Ectodermal cell (in vitro differentiated cells): Measurements from ENCODE around the gene OR2K2.
"Not testable (repeated sequence)": the region's sequence is repeated elsewhere in the genome, so short reads cannot be mapped to it uniquely, and the experiment has no call there.

ENCODE experiments used
- H3K27ac ChIP-seq: 2 replicates; pipeline ENCODE4 v1.7.0; 2013; ENCODE audit warnings: mild to moderate bottlenecking, low read depth, low read length; ENCODE audit not compliant: insufficient read depth, poor library complexity, severe bottlenecking
- H3K27me3 ChIP-seq: 2 replicates; pipeline ENCODE4 v1.7.0; 2013; ENCODE audit warnings: mild to moderate bottlenecking, low read length; ENCODE audit not compliant: insufficient read depth, control insufficient read depth, poor library complexity, severe bottlenecking
- H3K36me3 ChIP-seq: one replicate; pipeline ENCODE4 v1.7.0; 2013; ENCODE audit warnings: low read length; ENCODE audit not compliant: control insufficient read depth, insufficient read depth
- H3K4me1 ChIP-seq: one replicate; pipeline ENCODE4 v1.7.0; 2013; ENCODE audit warnings: low read length; ENCODE audit not compliant: control insufficient read depth, insufficient read depth
- H3K4me3 ChIP-seq: 2 replicates; pipeline ENCODE4 v1.7.0; 2013; ENCODE audit warnings: low read depth, low read length, control low read depth; ENCODE audit not compliant: insufficient read depth
- H3K9me3 ChIP-seq: 2 replicates; pipeline ENCODE4 v1.7.0; 2013; ENCODE audit warnings: mild to moderate bottlenecking, low read length, moderate library complexity; ENCODE audit not compliant: control insufficient read depth
- WGBS, 2 experiments: methylation state at CpG; one replicate each; pipeline ENCODE4 v1.1.7; 2013; ENCODE audit warnings: missing lambda C conversion rate in 2 of 2; 5-methylcytosine and 5-hydroxymethylcytosine counted together

OR2K2 gene

DNA sequence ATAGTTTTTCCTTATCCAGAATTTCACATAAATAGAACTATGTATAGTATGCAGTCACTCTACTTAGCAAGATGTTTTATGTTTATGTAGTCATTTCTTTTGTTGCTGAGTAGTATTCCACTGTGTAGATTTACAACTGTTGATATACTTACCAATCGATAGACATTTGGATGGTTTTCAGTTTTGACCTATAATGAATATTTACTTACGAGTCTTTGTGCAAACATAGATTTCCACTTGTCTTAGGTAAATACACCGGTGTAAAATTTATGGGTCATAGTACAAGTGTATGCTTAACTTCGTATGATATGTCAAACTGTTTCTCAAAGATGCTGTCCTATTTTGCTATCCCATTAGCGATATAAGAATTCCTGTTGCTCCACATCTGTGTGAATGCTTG lies 19.7 kb upstream of the OR2K2 start:
- no peak overlapping the region for H3K27ac ChIP-seq
- H3K4me3 ChIP-seq: no peak overlapping the region
- H3K4me1 ChIP-seq: no peaks in the 10 kb centered on the region
- H3K36me3 ChIP-seq: no peaks in the 10 kb centered on the region
- H3K27me3 ChIP-seq: no peaks in the 10 kb centered on the region
- WGBS, 2 experiments: 87 to 96% methylated on average over 5 of the region's 5 CpGs
- H3K9me3 ChIP-seq: no peaks in the 10 kb centered on the region

DNA sequence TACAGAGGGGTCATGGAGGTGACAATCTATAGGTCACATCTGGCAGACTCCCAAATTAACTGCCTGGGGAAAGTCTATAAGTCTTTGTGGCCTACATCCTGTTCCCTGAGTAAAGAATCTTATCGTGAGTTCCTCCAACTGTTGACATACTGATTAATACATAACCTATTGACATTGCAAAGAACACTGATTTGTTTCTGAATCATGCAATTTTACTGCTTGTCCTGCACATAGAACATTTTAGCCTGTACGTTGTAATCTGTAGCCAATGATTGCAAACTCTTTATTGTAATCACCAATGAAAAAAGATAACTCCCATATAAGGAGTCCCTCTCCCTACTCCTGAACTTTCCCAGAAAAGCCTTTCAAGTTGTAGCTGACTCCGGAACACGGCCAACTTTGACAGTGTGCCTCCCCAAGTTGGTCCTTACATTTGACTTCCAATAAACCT lies 18.8 kb upstream of the OR2K2 start:
- WGBS, 2 experiments: 83 to 87% methylated on average over 4 of the region's 4 CpGs
- no peaks in the 10 kb centered on the region for H3K9me3 ChIP-seq
- H3K4me1 ChIP-seq: no peaks in the 10 kb centered on the region
- H3K36me3 ChIP-seq: no peaks in the 10 kb centered on the region
- no peak overlapping the region for H3K4me3 ChIP-seq
- H3K27ac ChIP-seq: no peak overlapping the region
- no peaks in the 10 kb centered on the region for H3K27me3 ChIP-seq

DNA sequence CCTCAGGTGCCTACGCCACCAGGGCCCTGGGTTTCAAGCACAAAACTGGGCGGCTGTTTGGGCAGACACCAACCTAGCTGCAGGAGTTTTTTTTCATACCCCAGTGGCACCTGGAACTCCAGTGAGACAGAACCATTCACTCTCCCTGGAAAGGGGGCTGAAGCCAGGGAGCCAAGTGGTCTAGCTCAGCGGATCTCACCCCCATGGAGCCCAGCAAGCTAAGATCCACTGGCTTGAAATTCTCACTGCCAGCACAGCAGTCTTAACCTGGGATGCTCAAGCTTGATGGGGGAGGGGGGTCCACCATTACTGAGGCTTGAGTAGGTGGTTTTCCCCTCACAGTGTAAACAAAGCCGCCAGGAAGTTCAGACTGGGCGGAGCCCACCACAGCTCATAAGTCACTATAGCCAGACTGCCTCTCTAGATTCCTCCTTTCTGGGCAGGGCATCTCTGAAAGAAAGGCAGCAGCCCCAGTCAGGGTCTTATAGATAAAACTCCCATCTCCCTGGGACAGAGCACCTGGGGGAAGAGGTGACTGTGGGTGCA lies 4.4 kb upstream of the OR2K2 start:
- not testable (repeated sequence) for H3K27ac ChIP-seq, H3K4me3 ChIP-seq, H3K4me1 ChIP-seq, H3K27me3 ChIP-seq, H3K9me3 ChIP-seq, H3K36me3 ChIP-seq
- 88 to 89% methylated on average over 5 of the region's 5 CpGs for WGBS, 2 experiments

DNA sequence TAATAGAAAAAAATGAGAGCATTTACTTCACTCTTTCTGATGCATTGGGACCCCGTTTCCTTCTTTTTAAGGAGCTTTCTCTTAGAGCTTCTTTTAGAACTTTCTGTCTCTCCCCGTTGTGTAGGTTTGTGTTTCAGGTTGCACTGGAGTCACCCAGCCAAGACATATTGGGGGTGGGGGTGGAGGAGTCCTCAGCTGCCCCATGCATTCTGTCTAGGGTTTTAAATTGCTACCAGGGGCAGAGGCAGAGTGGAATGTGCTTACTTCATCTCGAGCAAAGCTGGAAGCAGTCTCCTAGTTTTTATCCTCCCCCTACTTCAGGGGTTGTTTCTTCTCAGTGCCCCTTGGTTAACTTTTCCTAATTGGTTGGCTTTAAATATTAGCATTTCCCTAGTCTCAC lies 9.4 kb downstream of the OR2K2 start:
- Histone ChIP-seq H3K4me1 (no peaks in the 10 kb centered on the region), H3K4me3 (no peak overlapping the region), H3K36me3 (no peaks in the 10 kb centered on the region), H3K27me3 (no peaks in the 10 kb centered on the region), H3K27ac (no peak overlapping the region), H3K9me3 (no peaks in the 10 kb centered on the region)
- WGBS, 2 experiments: 90 to 94% methylated on average over 3 of the region's 3 CpGs

DNA sequence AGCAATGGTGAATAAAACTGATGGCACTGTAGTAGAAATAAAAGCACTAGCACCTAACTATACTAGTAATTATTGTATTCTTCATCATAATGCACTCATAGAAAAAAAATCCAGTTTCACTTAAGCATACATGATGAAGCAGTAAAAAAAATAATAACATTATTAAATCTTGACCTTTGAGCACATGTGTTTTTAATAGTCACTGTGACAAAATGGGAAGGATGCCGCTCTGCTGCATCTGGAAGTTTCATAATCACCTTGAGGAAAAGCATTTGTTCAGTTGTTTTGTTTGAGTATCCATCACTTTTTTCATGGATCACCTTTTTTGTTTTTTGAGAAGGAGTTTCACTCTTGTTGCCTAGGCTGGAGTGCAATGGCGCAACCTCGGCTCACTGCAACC lies 13.2 kb downstream of the OR2K2 start:
- H3K9me3 ChIP-seq: no peaks in the 10 kb centered on the region
- no peaks in the 10 kb centered on the region for H3K36me3 ChIP-seq
- 66 to 67% methylated on average over 3 of the region's 3 CpGs for WGBS, 2 experiments

DNA sequence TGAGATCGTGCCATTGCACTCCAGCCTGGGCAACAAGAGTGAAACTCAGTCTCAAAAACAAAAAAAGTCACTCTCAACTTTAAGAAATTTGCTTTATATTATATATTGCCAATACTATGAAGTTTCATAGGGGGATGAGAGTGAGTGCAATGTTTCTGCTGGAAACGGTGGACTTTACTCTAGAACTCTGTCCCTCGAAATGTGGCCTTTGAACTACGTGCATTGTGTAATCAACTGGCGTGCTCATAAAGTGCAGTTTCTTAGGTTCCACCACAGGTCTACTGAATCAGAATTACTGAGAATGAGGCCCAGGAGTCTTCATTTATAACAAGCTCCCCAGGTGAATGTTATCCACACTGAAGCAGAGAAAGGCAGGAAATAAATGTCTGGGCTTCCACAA lies 24.1 kb downstream of the OR2K2 start:
- H3K4me1 ChIP-seq: no peaks in the 10 kb centered on the region
- H3K27me3 ChIP-seq: no peaks in the 10 kb centered on the region
- 90 to 91% methylated on average over 5 of the region's 5 CpGs for WGBS, 2 experiments

More for the DNA sequence above, 13.2 kb downstream of the OR2K2 start:
- Histone ChIP-seq H3K27me3 (no peaks in the 10 kb centered on the region), H3K4me3 (no peak overlapping the region), H3K27ac (no peak overlapping the region), H3K4me1 (no peaks in the 10 kb centered on the region)

DNA sequence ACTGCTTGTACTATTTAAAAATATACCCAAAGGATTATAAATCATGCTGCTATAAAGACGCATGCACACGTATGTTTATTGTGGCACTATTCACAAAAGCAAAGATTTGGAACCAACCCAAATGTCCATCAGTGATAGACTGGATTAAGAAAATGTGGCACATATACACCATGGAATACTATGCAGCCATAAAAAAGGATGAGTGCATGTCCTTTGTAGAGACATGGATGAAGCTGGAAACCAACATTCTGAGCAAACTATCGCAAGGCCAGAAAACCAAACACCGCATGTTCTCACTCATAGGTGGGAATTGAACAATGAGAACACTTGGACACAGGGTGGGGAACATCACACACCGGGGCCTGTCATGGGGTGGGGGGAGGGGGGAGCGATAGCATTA lies 26.0 kb downstream of the OR2K2 start:
- not testable (repeated sequence) for H3K4me3 ChIP-seq, H3K36me3 ChIP-seq, H3K27me3 ChIP-seq, H3K27ac ChIP-seq, H3K9me3 ChIP-seq, H3K4me1 ChIP-seq
- WGBS, 2 experiments: 95% methylated on average over 3 to 4 of the region's 6 CpGs

More for the DNA sequence above, 24.1 kb downstream of the OR2K2 start:
- Histone ChIP-seq H3K36me3 (no peaks in the 10 kb centered on the region), H3K4me3 (no peak overlapping the region), H3K9me3 (no peaks in the 10 kb centered on the region), H3K27ac (no peak overlapping the region)

DNA sequence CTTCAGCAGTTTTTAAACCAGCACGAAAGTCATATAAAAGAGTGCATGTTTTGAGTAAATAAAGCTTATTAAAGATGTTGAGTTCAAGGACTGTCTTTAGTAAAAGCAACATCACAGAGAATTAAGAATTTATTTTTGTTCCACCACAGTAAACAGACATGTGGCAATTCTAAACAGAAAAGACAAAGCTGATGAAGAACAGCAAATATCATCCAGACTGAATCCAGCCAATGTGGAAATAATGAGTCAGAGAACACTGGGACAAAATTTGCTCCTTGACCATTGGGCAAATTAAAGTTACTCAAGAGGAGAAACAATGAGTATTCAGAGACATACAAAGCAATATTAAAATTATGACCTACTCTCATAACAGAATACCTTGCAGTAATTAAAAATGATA lies 28.8 kb downstream of the OR2K2 start:
- Histone ChIP-seq H3K27ac (no peak overlapping the region), H3K36me3 (no peaks in the 10 kb centered on the region), H3K4me3 (no peak overlapping the region), H3K4me1 (no peaks in the 10 kb centered on the region), H3K9me3 (no peaks in the 10 kb centered on the region), H3K27me3 (no peaks in the 10 kb centered on the region)
- no CpG with 5 or more reads among the region's 1 CpG for WGBS, 2 experiments

DNA sequence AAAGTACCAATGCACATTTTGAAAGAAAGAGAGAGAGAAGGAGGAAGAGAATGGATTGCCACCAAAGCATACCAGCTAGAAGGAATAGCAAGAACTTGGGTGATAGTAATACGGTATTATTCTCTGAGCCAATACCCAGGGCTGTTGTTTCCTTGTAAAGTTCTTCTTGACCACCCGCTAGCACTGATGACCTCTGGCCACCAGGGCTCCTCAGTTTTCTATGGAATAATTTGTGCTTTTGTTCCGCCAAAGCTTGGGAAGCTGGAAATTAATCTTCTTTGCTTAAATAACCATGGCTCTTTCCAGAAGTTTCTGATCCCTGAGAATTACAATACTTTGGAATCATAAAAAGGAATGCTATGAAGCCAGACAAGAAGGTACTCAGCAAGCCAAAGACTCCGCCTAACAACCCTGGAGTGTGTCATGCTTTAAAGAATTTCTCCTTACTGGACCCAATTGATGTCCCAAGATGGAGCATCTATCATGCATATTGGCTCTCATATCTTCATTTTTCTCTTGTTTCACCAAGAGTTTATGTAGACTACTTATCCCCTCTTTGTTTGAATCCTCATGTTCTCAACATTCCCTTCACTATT lies 29.8 kb downstream of the OR2K2 start:
- 88 to 96% methylated on average over 4 of the region's 4 CpGs for WGBS, 2 experiments
- H3K9me3 ChIP-seq: no peaks in the 10 kb centered on the region
- H3K4me3 ChIP-seq: no peak overlapping the region
- no peak overlapping the region for H3K27ac ChIP-seq
- no peaks in the 10 kb centered on the region for H3K27me3 ChIP-seq
- H3K4me1 ChIP-seq: no peaks in the 10 kb centered on the region
- H3K36me3 ChIP-seq: no peaks in the 10 kb centered on the region

DNA sequence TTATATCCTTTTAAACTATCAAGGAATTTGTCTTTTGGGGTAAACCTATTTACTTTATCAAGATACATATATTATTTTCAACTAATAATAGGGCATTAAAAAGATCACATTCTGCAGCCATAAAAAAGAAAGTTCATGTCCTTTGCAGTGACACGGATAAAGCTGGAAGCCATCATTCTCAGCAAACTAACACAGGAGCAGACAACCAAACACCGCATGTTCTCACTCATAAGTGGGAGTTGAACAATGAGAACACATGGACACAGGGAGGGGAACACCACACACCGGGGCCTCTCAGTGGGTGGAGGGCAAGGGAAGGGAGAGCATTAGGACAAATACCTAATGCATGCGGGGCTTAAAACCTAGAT lies 30.4 kb downstream of the OR2K2 start:
- not testable (repeated sequence) for H3K4me3 ChIP-seq, H3K36me3 ChIP-seq, H3K4me1 ChIP-seq, H3K27me3 ChIP-seq, H3K27ac ChIP-seq, H3K9me3 ChIP-seq
- 75 to 79% methylated on average over 4 of the region's 4 CpGs for WGBS, 2 experiments
